ELR (cell line): ENCODE measurements around the gene OSER1.

Source experiments
- DNase-seq: peaks from one replicate; pipeline ENCODE4 v3.0.0-alpha.2; 2015; ENCODE audit warnings: low read depth

Gene OSER1

GRCh38 chr20:44224637-44225036 lies 14.1 kb upstream of the OSER1 start:
- DNase-seq: no peak

DNA sequence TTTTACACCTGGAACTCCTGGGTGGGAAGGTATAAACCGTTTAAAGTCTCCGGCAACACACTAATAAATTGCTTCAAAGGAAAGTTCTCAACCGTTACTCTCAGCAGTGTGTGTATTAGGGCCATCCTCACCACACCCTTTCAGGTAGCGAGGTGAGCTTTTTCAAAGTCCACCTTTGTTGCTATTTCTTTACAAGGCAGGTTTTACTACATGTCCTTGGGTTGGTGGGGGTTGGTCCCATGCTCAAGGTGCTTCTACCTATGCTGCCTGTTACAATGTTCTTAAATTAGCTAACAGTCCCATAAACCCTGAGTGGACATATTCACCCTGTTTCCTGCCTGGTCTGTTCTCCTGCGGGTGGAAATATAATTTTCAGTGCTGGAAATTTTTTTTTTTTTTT lies 13.2 kb upstream of the OSER1 start:
- DNase-seq: no peak

GRCh38 chr20:44222633-44223368 lies 12.2 kb upstream of the OSER1 start:
- peak; percentile 30 for DNase-seq

DNA sequence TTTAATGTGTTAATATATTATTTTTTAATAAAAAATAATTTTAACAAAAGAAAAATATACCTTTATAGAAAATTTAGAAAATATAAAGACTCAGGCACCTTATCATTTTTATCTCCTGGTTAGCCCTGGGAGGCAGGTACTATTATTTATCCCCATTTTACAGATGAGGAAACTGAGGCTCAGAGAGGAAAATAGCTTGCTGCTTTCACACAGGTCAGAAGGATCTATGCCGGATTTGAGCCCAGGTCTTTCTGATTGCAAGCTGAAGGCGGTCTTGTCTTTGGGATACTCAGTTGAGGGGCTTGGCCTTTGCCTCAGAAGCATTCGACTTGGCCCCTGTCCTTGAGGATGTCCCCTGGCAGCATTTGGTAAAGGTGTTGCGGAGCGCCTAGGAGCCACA lies 11.5 kb upstream of the OSER1 start:
- DNase-seq: no peak

DNA sequence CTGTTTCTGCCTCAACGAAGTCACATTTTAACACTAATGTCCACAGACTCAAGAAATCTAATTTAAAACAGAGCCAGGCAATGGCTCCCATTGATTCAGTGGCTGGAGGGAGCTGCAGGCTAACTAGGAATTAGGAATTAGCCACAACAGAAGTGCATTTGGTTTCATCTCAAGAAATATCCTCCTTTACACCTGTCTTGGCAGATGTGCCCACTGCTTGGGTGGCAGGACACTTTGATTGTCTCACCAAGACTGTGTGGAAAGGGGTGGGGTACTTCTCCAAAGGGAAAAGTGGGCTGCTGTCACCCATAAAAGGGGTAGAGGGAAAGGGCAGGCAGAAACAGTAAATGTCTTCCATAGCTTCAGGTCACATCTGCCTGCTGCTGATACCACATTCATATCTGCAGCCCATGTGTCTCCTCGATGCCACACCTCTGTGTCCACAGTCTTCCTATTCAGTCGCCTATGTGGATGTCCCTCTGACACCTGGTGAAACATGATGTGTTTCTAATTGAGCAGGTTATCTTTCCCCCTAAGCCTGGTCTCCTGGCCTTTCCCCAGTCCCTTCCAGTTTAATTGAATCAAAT lies 10.9 kb upstream of the OSER1 start:
- DNase-seq: no peak

- no peak for DNase-seq
Observed at GRCh38 chr20:44219791-44220190, 9.2 kb upstream of the OSER1 start.

- DNase-seq: no peak
Observed at GRCh38 chr20:44219170-44219730, 8.7 kb upstream of the OSER1 start.

- DNase-seq: no peak
Observed at GRCh38 chr20:44218446-44218845, 7.9 kb upstream of the OSER1 start.

DNA sequence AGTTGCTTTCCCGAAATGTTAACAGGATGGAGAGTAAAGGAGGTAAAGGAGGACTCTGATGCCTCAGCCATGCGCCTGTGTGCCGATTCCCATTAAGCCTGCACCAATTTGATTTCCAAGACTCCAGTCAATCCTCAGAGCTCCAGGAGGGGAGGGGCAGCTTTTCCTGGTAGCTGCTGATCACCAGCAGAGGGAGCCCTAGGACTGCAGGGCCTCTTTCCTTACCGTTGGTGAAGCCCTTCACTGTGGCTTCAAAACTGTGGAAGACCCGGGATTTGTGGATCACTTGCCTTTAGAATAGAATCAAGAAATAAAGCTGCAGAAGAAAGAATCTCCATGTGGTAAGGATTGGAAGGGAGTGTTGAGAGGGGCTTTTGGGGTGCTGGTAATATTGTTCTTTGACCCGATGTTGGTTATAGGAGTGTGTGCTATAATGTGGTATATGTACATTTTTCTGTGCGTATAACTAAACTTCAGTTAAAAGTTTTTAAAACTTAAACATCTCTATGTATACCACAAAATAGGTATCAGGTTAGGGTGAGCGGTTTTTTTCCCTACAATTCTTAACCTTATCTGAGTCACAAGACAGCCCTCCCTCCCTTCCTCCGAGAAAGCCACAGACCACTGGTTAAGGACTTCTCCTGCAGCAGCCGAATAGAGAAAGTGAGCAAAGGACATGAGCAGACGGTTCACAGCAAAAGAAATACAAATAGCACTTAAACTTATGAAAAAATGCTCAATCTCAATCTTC lies 6.9 kb upstream of the OSER1 start:
- DNase-seq: peak; percentile 85

GRCh38 chr20:44215125-44215524 lies 4.6 kb upstream of the OSER1 start:
- peak; percentile 82 for DNase-seq

GRCh38 chr20:44212792-44213191 lies 2.2 kb upstream of the OSER1 start:
- peak; percentile 62 for DNase-seq

GRCh38 chr20:44211177-44212039 lies 837 bp upstream of the OSER1 start:
- DNase-seq: peak; percentile 34

DNA sequence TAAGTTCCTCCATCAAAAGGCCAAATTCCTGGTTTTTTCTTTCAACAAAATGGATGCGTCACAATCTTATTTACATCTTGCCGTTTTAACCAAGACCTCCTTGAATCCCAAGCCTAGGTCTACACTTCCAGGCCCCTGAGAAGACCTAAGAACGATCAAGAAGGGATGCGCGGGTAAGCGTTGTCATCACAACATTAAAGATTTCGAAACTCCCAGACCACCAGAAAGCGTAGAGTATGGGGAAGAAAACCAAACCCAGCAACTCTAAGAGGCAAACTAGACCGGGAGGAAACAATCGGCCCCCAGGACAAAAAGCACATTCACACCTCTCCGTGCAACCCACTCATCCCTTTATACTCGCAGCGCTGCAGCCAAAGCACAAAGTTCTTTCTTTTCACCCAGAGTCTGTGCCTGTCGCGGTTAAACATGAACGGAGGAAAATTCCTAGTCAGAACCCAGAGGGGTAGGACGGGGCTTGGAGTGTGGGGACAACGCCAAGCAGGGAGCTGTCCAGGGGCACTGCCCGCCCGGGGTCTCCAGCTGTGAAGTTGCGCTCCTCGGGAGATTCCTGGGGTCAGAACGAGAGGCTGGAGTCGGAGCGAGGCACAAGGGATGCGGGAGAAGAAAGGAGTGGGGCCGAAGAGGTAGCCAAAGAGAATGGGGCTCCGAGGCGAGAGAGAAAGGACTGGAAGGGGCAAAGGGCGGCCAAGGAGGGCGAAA lies 725 bp downstream of the OSER1 start:
- DNase-seq: peak; percentile 62

DNA sequence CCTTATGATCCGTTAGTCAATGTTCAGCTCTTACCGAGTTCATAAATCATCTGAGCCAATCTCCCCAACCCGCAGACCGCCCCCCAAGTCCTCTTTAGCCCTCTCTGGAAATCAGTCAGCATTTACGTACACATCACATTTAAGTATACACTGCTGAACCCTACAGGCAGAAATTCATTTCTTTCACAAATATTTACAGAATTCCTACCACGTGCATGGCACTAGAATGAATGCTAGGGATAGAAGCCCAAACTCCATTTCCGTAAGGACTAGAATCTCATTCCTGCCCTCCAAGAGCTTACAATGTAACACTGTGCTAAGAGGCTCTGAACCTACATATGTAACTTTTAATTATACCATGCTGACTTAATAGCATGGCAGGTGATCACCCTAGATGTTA lies 1.8 kb downstream of the OSER1 start:
- DNase-seq: peak; percentile 66

DNA sequence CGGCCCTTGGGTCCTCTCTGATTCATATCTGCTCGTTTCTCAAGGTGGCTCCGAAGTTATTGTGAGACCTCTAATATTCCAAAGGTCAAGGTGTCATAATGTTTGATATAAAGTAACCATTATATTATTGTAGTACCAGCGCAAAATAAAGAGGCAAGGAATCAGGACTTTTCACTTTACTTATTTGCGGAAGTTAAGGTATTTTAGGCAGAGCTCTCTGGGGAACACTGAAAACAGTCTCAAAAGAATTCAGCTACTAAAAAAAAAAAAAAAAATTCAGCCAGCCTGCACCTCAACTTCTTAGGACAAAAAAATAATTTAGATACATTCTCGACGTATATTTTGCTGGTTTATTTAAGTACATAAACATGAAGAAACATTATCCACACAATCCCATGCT lies 2.4 kb downstream of the OSER1 start:
- DNase-seq: peak; percentile 48

DNA sequence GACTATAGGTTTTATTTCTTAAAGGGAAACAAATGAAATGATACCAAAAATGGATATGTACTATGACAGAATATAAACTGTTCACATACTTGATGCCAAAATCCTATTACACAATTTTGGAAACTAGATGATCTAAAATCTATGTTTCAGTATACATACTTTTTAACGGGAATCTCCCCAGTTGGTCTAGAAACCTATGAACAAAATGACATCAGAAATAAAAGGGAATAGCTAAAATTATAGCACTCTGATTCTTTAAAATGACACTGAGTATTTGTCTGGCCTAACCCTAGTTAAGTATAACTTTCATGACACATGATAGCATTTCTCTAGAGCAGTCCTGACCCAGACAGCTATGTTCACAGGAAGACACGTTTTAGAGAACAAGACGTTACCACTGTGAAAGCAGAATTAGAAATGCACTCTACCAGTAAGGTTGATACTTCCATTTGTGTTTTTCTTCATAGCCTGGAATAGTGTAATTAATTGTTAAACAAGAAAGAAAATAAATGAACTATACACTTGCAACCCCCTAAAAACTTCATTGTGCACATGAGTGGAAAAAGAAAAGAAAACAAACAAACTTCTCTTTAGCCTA lies 3.3 kb downstream of the OSER1 start:
- DNase-seq: no peak

DNA sequence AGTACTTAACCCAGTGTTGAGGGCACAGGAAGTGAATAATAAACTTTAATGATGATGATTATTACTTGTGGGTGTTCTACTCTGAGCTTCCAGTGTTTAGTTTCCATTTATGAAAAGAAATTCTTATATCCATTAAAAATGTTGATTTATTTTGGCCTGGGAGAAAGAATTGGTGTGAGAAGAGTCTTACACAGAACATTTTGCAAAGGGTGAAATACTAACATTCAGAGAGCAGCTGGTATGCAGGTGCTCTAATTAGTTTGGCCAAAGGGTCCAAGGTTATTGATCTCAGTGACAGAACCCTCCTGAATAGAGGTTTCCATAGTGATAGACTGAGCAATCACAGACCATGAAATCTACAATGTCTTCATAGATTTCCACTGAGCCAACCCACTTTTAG lies 4.4 kb downstream of the OSER1 start:
- DNase-seq: no peak

GRCh38 chr20:44204832-44205215 lies 5.7 kb downstream of the OSER1 start:
- DNase-seq: no peak

DNA sequence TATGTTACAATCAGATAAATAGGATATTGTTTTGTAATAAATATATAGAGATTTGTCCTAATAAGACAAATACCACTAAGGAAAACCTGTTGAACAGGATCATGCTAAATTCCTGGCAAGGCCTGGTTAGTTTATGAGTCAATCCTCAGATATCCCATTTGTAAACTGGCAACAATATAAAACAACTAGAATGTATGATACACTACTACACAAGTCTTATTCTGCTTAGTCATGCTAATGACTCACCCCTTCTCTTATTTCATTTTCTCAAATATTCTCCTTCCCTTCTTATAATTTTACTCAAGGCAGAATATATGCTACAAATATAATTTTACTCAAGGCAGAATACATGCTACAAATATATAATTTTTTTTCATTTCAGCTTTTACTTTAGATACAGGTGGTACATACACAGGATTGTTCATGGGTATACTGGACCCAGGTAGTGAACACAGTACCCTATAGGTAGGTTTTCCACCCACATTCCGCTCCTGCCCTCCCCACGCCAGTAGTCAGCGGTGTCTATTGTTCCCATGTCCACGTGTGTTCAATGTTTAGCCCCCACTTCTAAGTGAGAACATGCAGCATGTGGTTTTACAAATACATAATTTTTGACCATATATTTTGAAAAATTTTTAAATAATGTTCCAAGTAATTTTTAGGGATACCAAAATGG lies 6.3 kb downstream of the OSER1 start:
- peak; percentile 98 for DNase-seq

GRCh38 chr20:44203161-44203560 lies 7.4 kb downstream of the OSER1 start:
- DNase-seq: peak; percentile 50
